ENCODE measurements around the gene CFAP69. TPM values are rescaled to one million over a fixed set of nuclear protein-coding genes. Genes with fewer than 3 reads are reported as not detected.

The CFAP69 gene
- total RNA-seq, 1 experiment from 2014 or later = 3.4 TPM

DNA sequence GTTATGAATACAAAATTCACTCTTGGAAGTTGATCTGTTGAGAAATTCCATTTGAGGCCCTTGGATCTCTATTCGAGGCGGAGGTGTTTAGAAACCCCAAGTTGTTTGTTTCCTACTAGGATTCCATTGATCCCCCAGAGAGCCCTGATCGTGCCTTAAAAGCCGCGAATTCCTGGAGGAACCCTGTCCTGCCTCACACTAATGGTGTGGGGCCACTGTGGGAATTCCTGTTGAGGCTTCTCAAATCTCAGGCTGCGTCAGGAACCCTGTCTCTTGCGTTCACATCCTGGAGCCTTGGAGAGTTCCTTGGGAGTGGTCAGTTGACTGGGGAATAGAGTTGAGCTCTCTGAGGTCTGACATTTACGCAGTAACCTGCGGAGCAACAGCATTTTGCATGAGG, 1.2 kb downstream of the CFAP69 start:
- Mint-ChIP-seq H3K27ac (no peak overlapping the region), H3K9me3 (no peaks in the 10 kb centered on the region), H3K36me3 (no peaks in the 10 kb centered on the region), H3K4me3 (peak overlapping the region; percentile 95), H3K27me3 (ENCODE audit: low read depth) (peaks cover 34% of the 10 kb centered on the region), H3K4me1 (peaks cover 46% of the 10 kb centered on the region)
- POLR2A ChIA-PET = interaction anchor here (1.2 kb wide), 1 partner anchor 34 kb away, joined by 5 read pairs; the partner anchor contains the start of gene STEAP2
- CTCF ChIA-PET = interaction anchor here (0.8 to 2.6 kb wide), 4 partner anchors 14 to 182 kb away, joined by 3 to 11 read pairs (median 6); partner anchors contain the start of gene STEAP2
- peak; percentile 20 for ATAC-seq
- DNase-seq (ENCODE audit: low spot score) = peak; percentile 44
- TF ChIP-seq, protein P1, sequence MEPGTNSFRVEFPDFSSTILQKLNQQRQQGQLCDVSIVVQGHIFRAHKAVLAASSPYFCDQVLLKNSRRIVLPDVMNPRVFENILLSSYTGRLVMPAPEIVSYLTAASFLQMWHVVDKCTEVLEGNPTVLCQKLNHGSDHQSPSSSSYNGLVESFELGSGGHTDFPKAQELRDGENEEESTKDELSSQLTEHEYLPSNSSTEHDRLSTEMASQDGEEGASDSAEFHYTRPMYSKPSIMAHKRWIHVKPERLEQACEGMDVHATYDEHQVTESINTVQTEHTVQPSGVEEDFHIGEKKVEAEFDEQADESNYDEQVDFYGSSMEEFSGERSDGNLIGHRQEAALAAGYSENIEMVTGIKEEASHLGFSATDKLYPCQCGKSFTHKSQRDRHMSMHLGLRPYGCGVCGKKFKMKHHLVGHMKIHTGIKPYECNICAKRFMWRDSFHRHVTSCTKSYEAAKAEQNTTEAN (CRISPR knock-in tag; IDR thresholded peaks at IDR 0.05) = no peak
- TF ChIP-seq, protein P2, sequence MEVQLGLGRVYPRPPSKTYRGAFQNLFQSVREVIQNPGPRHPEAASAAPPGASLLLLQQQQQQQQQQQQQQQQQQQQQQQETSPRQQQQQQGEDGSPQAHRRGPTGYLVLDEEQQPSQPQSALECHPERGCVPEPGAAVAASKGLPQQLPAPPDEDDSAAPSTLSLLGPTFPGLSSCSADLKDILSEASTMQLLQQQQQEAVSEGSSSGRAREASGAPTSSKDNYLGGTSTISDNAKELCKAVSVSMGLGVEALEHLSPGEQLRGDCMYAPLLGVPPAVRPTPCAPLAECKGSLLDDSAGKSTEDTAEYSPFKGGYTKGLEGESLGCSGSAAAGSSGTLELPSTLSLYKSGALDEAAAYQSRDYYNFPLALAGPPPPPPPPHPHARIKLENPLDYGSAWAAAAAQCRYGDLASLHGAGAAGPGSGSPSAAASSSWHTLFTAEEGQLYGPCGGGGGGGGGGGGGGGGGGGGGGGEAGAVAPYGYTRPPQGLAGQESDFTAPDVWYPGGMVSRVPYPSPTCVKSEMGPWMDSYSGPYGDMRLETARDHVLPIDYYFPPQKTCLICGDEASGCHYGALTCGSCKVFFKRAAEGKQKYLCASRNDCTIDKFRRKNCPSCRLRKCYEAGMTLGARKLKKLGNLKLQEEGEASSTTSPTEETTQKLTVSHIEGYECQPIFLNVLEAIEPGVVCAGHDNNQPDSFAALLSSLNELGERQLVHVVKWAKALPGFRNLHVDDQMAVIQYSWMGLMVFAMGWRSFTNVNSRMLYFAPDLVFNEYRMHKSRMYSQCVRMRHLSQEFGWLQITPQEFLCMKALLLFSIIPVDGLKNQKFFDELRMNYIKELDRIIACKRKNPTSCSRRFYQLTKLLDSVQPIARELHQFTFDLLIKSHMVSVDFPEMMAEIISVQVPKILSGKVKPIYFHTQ (CRISPR knock-in tag; IDR thresholded peaks at IDR 0.05) = no peak
- TF ChIP-seq TCF7 (CRISPR knock-in tag; IDR thresholded peaks at IDR 0.05; ENCODE audit: low read depth) = no peak
- TF ChIP-seq, protein P3, sequence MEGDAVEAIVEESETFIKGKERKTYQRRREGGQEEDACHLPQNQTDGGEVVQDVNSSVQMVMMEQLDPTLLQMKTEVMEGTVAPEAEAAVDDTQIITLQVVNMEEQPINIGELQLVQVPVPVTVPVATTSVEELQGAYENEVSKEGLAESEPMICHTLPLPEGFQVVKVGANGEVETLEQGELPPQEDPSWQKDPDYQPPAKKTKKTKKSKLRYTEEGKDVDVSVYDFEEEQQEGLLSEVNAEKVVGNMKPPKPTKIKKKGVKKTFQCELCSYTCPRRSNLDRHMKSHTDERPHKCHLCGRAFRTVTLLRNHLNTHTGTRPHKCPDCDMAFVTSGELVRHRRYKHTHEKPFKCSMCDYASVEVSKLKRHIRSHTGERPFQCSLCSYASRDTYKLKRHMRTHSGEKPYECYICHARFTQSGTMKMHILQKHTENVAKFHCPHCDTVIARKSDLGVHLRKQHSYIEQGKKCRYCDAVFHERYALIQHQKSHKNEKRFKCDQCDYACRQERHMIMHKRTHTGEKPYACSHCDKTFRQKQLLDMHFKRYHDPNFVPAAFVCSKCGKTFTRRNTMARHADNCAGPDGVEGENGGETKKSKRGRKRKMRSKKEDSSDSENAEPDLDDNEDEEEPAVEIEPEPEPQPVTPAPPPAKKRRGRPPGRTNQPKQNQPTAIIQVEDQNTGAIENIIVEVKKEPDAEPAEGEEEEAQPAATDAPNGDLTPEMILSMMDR (IDR thresholded peaks at IDR 0.05) = no peak
- no peak for TF ChIP-seq HMGA2 (CRISPR knock-in tag; IDR thresholded peaks at IDR 0.05)
- no peak for TF ChIP-seq SOX15 (CRISPR knock-in tag; IDR thresholded peaks at IDR 0.05)

DNA sequence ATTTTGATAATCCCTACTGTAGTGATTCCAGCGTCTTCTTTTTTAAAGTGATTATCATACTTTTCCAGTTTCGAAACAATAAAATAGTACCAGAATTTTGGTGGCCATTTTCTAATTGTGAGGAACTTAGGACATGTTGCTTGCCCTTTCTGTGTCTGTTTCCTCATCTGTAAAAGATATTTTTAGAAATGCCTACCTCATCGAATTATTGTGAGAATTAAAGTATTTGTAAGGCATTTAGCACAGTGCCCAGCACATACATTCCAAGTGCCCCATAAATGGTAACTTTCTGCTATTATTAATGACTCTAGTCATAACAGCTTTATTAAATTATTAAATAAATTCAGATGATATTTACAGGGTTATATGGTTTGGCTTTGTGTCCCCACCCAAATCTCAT, 3.7 kb downstream of the CFAP69 start:
- Mint-ChIP-seq H3K4me1 (peaks cover 32% of the 10 kb centered on the region), H3K4me3 (no peak overlapping the region), H3K9me3 (no peaks in the 10 kb centered on the region), H3K27ac (no peak overlapping the region), H3K27me3 (ENCODE audit: low read depth) (peaks cover 31% of the 10 kb centered on the region), H3K36me3 (no peaks in the 10 kb centered on the region)
- no peak for ATAC-seq
- ChIA-PET CTCF (no interaction called here), POLR2A (no interaction called here)
- TF ChIP-seq SOX15 (CRISPR knock-in tag; IDR thresholded peaks at IDR 0.05) (no peak), SMAD4 (CRISPR knock-in tag; IDR thresholded peaks at IDR 0.05) (no peak), ZNF232 (CRISPR knock-in tag; IDR thresholded peaks at IDR 0.05) (no peak), ZNF263 (CRISPR knock-in tag; IDR thresholded peaks at IDR 0.05; ENCODE audit: low read depth) (no peak), TEAD4 (CRISPR knock-in tag; IDR thresholded peaks at IDR 0.05) (no peak), NFATC4 (CRISPR knock-in tag; IDR thresholded peaks at IDR 0.05) (no peak)
- TF ChIP-seq, protein P2 (CRISPR knock-in tag; IDR thresholded peaks at IDR 0.05) = no peak
- TF ChIP-seq, protein P4, sequence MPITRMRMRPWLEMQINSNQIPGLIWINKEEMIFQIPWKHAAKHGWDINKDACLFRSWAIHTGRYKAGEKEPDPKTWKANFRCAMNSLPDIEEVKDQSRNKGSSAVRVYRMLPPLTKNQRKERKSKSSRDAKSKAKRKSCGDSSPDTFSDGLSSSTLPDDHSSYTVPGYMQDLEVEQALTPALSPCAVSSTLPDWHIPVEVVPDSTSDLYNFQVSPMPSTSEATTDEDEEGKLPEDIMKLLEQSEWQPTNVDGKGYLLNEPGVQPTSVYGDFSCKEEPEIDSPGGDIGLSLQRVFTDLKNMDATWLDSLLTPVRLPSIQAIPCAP (CRISPR knock-in tag; IDR thresholded peaks at IDR 0.05) = no peak
- TF ChIP-seq, protein P5, sequence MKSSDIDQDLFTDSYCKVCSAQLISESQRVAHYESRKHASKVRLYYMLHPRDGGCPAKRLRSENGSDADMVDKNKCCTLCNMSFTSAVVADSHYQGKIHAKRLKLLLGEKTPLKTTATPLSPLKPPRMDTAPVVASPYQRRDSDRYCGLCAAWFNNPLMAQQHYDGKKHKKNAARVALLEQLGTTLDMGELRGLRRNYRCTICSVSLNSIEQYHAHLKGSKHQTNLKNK (CRISPR knock-in tag; IDR thresholded peaks at IDR 0.05) = no peak
- no peak for DNase-seq (ENCODE audit: low spot score)

Data from WTC11 (cell line).